IPS-18a (cell line): Measurements from ENCODE around the gene ANXA6.

Source experiments
- H3K27ac ChIP-seq: one replicate; pipeline ENCODE4 v1.5.1; 2013; ENCODE audit warnings: low read length
- H3K27me3 ChIP-seq: one replicate; pipeline ENCODE4 v1.6.1; 2013; ENCODE audit warnings: mild to moderate bottlenecking, low read length; ENCODE audit not compliant: control insufficient read depth, insufficient read depth
- H3K36me3 ChIP-seq: one replicate; pipeline ENCODE4 v1.6.1; 2013; ENCODE audit warnings: low read depth, low read length; ENCODE audit not compliant: control insufficient read depth
- H3K4me1 ChIP-seq: one replicate; pipeline ENCODE4 v1.6.1; 2013; ENCODE audit warnings: low read depth, low read length; ENCODE audit not compliant: control insufficient read depth
- H3K4me3 ChIP-seq: one replicate; pipeline ENCODE4 v1.5.1; 2013; ENCODE audit warnings: low read length
- H3K9ac ChIP-seq: one replicate; pipeline ENCODE4 v1.6.1; 2013; ENCODE audit warnings: mild to moderate bottlenecking, low read length, moderate library complexity
- H3K9me3 ChIP-seq: one replicate; pipeline ENCODE4 v1.6.1; 2013; ENCODE audit warnings: low read depth, low read length; ENCODE audit not compliant: control insufficient read depth

ANXA6 gene

GRCh38 chr5:151074557-151074956, 83.0 kb downstream of the ANXA6 start:
- H3K9ac ChIP-seq: no peak overlapping the region
- no peaks in the 10 kb centered on the region for H3K36me3 ChIP-seq
- H3K27ac ChIP-seq: no peak overlapping the region
- H3K27me3 ChIP-seq: no peaks in the 10 kb centered on the region
- no peaks in the 10 kb centered on the region for H3K9me3 ChIP-seq
- H3K4me1 ChIP-seq: no peaks in the 10 kb centered on the region
- H3K4me3 ChIP-seq: no peak overlapping the region

- no peaks in the 10 kb centered on the region for H3K9me3 ChIP-seq
- H3K9ac ChIP-seq: no peak overlapping the region
- H3K4me3 ChIP-seq: no peak overlapping the region
- no peaks in the 10 kb centered on the region for H3K4me1 ChIP-seq
- H3K36me3 ChIP-seq: no peaks in the 10 kb centered on the region
- no peak overlapping the region for H3K27ac ChIP-seq
- no peaks in the 10 kb centered on the region for H3K27me3 ChIP-seq
Observed at GRCh38 chr5:151073280-151073679, 84.3 kb downstream of the ANXA6 start.

- Histone ChIP-seq H3K27me3 (no peaks in the 10 kb centered on the region), H3K9me3 (no peaks in the 10 kb centered on the region), H3K4me1 (no peaks in the 10 kb centered on the region), H3K36me3 (no peaks in the 10 kb centered on the region), H3K27ac (no peak overlapping the region), H3K9ac (no peak overlapping the region), H3K4me3 (no peak overlapping the region)
Observed at GRCh38 chr5:151072630-151073025, 85.0 kb downstream of the ANXA6 start.

GRCh38 chr5:151071848-151072629, 85.5 kb downstream of the ANXA6 start:
- Histone ChIP-seq H3K4me1 (no peaks in the 10 kb centered on the region), H3K9me3 (no peaks in the 10 kb centered on the region), H3K27ac (no peak overlapping the region), H3K4me3 (no peak overlapping the region), H3K9ac (no peak overlapping the region), H3K36me3 (no peaks in the 10 kb centered on the region), H3K27me3 (no peaks in the 10 kb centered on the region)

- Histone ChIP-seq H3K27me3 (no peaks in the 10 kb centered on the region), H3K36me3 (no peaks in the 10 kb centered on the region), H3K4me3 (no peak overlapping the region), H3K27ac (no peak overlapping the region), H3K4me1 (no peaks in the 10 kb centered on the region), H3K9me3 (no peaks in the 10 kb centered on the region), H3K9ac (no peak overlapping the region)
Observed at GRCh38 chr5:151071021-151071420, 86.6 kb downstream of the ANXA6 start.

GRCh38 chr5:151070449-151070848, 87.1 kb downstream of the ANXA6 start:
- H3K9ac ChIP-seq: no peak overlapping the region
- H3K4me1 ChIP-seq: no peaks in the 10 kb centered on the region
- no peak overlapping the region for H3K27ac ChIP-seq
- no peaks in the 10 kb centered on the region for H3K36me3 ChIP-seq
- H3K27me3 ChIP-seq: no peaks in the 10 kb centered on the region
- H3K9me3 ChIP-seq: no peaks in the 10 kb centered on the region
- no peak overlapping the region for H3K4me3 ChIP-seq

- H3K27ac ChIP-seq: no peak overlapping the region
- H3K27me3 ChIP-seq: no peaks in the 10 kb centered on the region
- no peak overlapping the region for H3K9ac ChIP-seq
- no peaks in the 10 kb centered on the region for H3K4me1 ChIP-seq
- no peak overlapping the region for H3K4me3 ChIP-seq
- no peaks in the 10 kb centered on the region for H3K9me3 ChIP-seq
- no peaks in the 10 kb centered on the region for H3K36me3 ChIP-seq
Observed at GRCh38 chr5:151068433-151069197, 89.0 kb downstream of the ANXA6 start.

GRCh38 chr5:151067632-151068432, 89.7 kb downstream of the ANXA6 start:
- no peak overlapping the region for H3K4me3 ChIP-seq
- H3K9me3 ChIP-seq: no peaks in the 10 kb centered on the region
- H3K27me3 ChIP-seq: no peaks in the 10 kb centered on the region
- H3K9ac ChIP-seq: no peak overlapping the region
- no peak overlapping the region for H3K27ac ChIP-seq
- no peaks in the 10 kb centered on the region for H3K36me3 ChIP-seq
- no peaks in the 10 kb centered on the region for H3K4me1 ChIP-seq

- Histone ChIP-seq H3K4me1 (no peaks in the 10 kb centered on the region), H3K27me3 (no peaks in the 10 kb centered on the region), H3K27ac (no peak overlapping the region), H3K4me3 (no peak overlapping the region), H3K9ac (no peak overlapping the region), H3K9me3 (no peaks in the 10 kb centered on the region), H3K36me3 (peaks cover 1% of the 10 kb centered on the region)
Observed at GRCh38 chr5:151066920-151067319, 90.7 kb downstream of the ANXA6 start.

GRCh38 chr5:151065609-151066008, 92.0 kb downstream of the ANXA6 start:
- Histone ChIP-seq H3K9ac (no peak overlapping the region), H3K9me3 (no peaks in the 10 kb centered on the region), H3K27me3 (no peaks in the 10 kb centered on the region), H3K4me3 (no peak overlapping the region), H3K4me1 (no peaks in the 10 kb centered on the region), H3K27ac (no peak overlapping the region), H3K36me3 (peaks cover 5% of the 10 kb centered on the region)

- H3K9me3 ChIP-seq: no peaks in the 10 kb centered on the region
- H3K4me1 ChIP-seq: no peaks in the 10 kb centered on the region
- no peak overlapping the region for H3K27ac ChIP-seq
- no peak overlapping the region for H3K9ac ChIP-seq
- no peak overlapping the region for H3K4me3 ChIP-seq
- peaks cover 5% of the 10 kb centered on the region for H3K36me3 ChIP-seq
- no peaks in the 10 kb centered on the region for H3K27me3 ChIP-seq
Observed at GRCh38 chr5:151064916-151065499, 92.6 kb downstream of the ANXA6 start.
